GM12801 (cell line): ENCODE data around the gene TAPBP.

ENCODE experiments used
- CTCF ChIP-seq: IDR thresholded peaks from one replicate; pipeline ENCODE4 v1.5.1; 2011; ENCODE audit warnings: control low read depth; ENCODE audit not compliant: insufficient read length; ENCODE audit errors: extremely low read depth

TAPBP gene

GRCh38 chr6:33315793-33316602 is 2.1 kb upstream of the TAPBP start:
- no peak for TF ChIP-seq CTCF

GRCh38 chr6:33314943-33315792 is 1.3 kb upstream of the TAPBP start:
- no peak for TF ChIP-seq CTCF

- no peak for TF ChIP-seq CTCF
Observed at GRCh38 chr6:33314515-33314942, 651 bp upstream of the TAPBP start.

- no peak for TF ChIP-seq CTCF
Observed at GRCh38 chr6:33313105-33313708, 671 bp downstream of the TAPBP start.

- TF ChIP-seq CTCF, result no peak
Observed at GRCh38 chr6:33312361-33313104, 1.3 kb downstream of the TAPBP start.

GRCh38 chr6:33306356-33306755 is 7.5 kb downstream of the TAPBP start:
- no peak for TF ChIP-seq CTCF
